Fibroblast of the aortic adventitia (primary cell): ENCODE results near the gene RPS6KA2. TPM values are rescaled to one million over a fixed set of nuclear protein-coding genes. Genes with fewer than 3 reads are reported as not detected.

ENCODE experiments used
- DNase-seq: peaks from one replicate; pipeline ENCODE4 v3.0.0-alpha.2; 2010; ENCODE audit warnings: low read depth
- H3K4me3 ChIP-seq: 2 replicates; pipeline ENCODE4 v1.5.1; 2011; ENCODE audit warnings: low read depth, mild to moderate bottlenecking, control low read depth, low read length, moderate library complexity
- CTCF ChIP-seq: IDR thresholded peaks from 2 replicates; pipeline ENCODE4 v1.5.1; 2011; ENCODE audit warnings: mild to moderate bottlenecking, low read length, control low read depth, inconsistent platforms; ENCODE audit not compliant: insufficient read depth
- total RNA-seq: library from RNA; depleted of rRNA; stranded (reverse); fragments of >200 nt; gene quantifications from 2 replicates; pipeline ENCODE4 v1.2.3, GENCODE V29; 2012; ENCODE audit warnings: low replicate concordance

RPS6KA2 gene
- total RNA-seq, 1 donor = 89.7 TPM

- no peak overlapping the region for H3K4me3 ChIP-seq
- no peak for TF ChIP-seq CTCF
- DNase-seq = no peak
Observed at GRCh38 chr6:166463359-166464067, 163.5 kb downstream of the RPS6KA2 start.

GRCh38 chr6:166462461-166463135 lies 164.5 kb downstream of the RPS6KA2 start:
- no peak for DNase-seq
- no peak for TF ChIP-seq CTCF
- no peak overlapping the region for H3K4me3 ChIP-seq

- TF ChIP-seq CTCF = no peak
- DNase-seq = no peak
- no peak overlapping the region for H3K4me3 ChIP-seq
Observed at GRCh38 chr6:166461821-166462460, 165.1 kb downstream of the RPS6KA2 start.

GRCh38 chr6:166460473-166461437 lies 166.3 kb downstream of the RPS6KA2 start:
- no peak for DNase-seq
- no peak overlapping the region for H3K4me3 ChIP-seq
- no peak for TF ChIP-seq CTCF

GRCh38 chr6:166459906-166460305 lies 167.1 kb downstream of the RPS6KA2 start:
- no peak overlapping the region for H3K4me3 ChIP-seq
- DNase-seq = no peak
- no peak for TF ChIP-seq CTCF

- DNase-seq = no peak
- no peak for TF ChIP-seq CTCF
- H3K4me3 ChIP-seq = no peak overlapping the region
Observed at GRCh38 chr6:166459272-166459671, 167.8 kb downstream of the RPS6KA2 start.
